Panc1 (cell line): Measurements from ENCODE around the gene C17orf50. TPM values are rescaled to one million over a fixed set of nuclear protein-coding genes. Genes with fewer than 3 reads are reported as not detected.

Experiments
- ATAC-seq: fragments of 200-7000 bp; cut with Tn5 transposase; 2 replicates; pipeline ENCODE4 v1.9.1; 2020; ENCODE audit warnings: mild to moderate bottlenecking, moderate library complexity
- BruUV-seq: library from RNA; stranded (reverse); fragments of 400-500 nt; replicated peaks from 2 replicates; lab custom pipeline; 2021; lab: Mats Ljungman, UMichigan
- CTCF ChIA-PET: fragments of 300-600 bp; sonication (Branson Sonifier 250); formaldehyde crosslinking; loops from one replicate; lab custom pipeline; 2022; ENCODE audit warnings: antibody characterized with exemption; lab: Charles Lee
- POLR2A ChIA-PET: fragments of 300-600 bp; sonication (Branson Sonifier 250); formaldehyde crosslinking; loops from one replicate; lab custom pipeline; 2022; ENCODE audit warnings: antibody characterized with exemption; lab: Charles Lee
- DNase-seq: peaks from one replicate; pipeline ENCODE4 v3.0.0-alpha.2; 2010; ENCODE audit warnings: low read depth, low spot score
- H3K27ac ChIP-seq: 2 replicates; pipeline ENCODE4 v1.5.1; 2011; ENCODE audit warnings: mild to moderate bottlenecking, low read length, inconsistent platforms
- H3K27me3 ChIP-seq: fragments of 200-500 bp; sonication (Bioruptor generic); 2 replicates; pipeline ENCODE4 v1.6.0; 2014; ENCODE audit warnings: low read length, inconsistent platforms; ENCODE audit not compliant: control insufficient read depth, insufficient read depth
- H3K36me3 ChIP-seq: fragments of 200-500 bp; sonication (Bioruptor generic); 2 replicates; pipeline ENCODE4 v1.5.1; 2014; ENCODE audit warnings: inconsistent platforms, mild to moderate bottlenecking, low read length, moderate library complexity; ENCODE audit not compliant: control insufficient read depth, insufficient read depth
- H3K4me1 ChIP-seq: 2 replicates; pipeline ENCODE4 v1.5.1; 2011; ENCODE audit warnings: inconsistent platforms, mild to moderate bottlenecking, low read length, moderate library complexity; ENCODE audit not compliant: control insufficient read depth, insufficient read depth
- H3K4me3 ChIP-seq, 2 experiments: 2 replicates each; pipeline ENCODE4 v1.5.1; 2011 to 2012; ENCODE audit warnings: low read depth in 2 of 2, low read length in 2 of 2, mild to moderate bottlenecking in 2 of 2, inconsistent platforms in 1 of 2, moderate library complexity in 1 of 2
- H3K9me3 ChIP-seq: fragments of 200-500 bp; sonication (Bioruptor generic); 2 replicates; pipeline ENCODE4 v1.5.1; 2014; ENCODE audit warnings: low read depth, mild to moderate bottlenecking, inconsistent platforms, low read length, moderate library complexity; ENCODE audit not compliant: control insufficient read depth, insufficient read depth
- POLR2AphosphoS5 ChIP-seq: IDR thresholded peaks from 2 replicates; pipeline ENCODE4 v1.6.1; 2012; ENCODE audit warnings: mild to moderate bottlenecking, low read depth, low read length, moderate library complexity
- SIN3A ChIP-seq: IDR thresholded peaks from 2 replicates; pipeline ENCODE4 v1.6.1; 2012; ENCODE audit warnings: low read depth, mild to moderate bottlenecking, low read length, moderate library complexity, borderline replicate concordance; ENCODE audit not compliant: insufficient read depth
- TCF7L2 ChIP-seq: IDR thresholded peaks from 2 replicates; pipeline ENCODE4 v1.6.1; 2011; ENCODE audit warnings: mild to moderate bottlenecking, low read depth, low read length, inconsistent platforms
- in situ Hi-C: cut with HindIII; loops from 2 replicates; pipeline ENCODE4 v1.10.0; 2016; ENCODE audit warnings: low sequenced_read_pairs, low pct_unique_long_range_greater_than_20kb
- intact Hi-C: fragments of 100-400 bp; cut with micrococcal nuclease; formaldehyde crosslinking; loops from one replicate; pipeline ENCODE4 v1.10.0; 2022; ENCODE audit not compliant: unreplicated experiment
- total RNA-seq: library from RNA; stranded (reverse); gene quantifications from one replicate; pipeline ENCODE4 v1.2.1, GENCODE V29; 2021; ENCODE audit not compliant: unreplicated experiment
- TF ChIP-seq, protein P1 (sequence below), 2 experiments: IDR thresholded peaks; 2 replicates each; pipeline ENCODE4 v1.6.1; 2011 to 2012; ENCODE audit warnings: low read depth in 2 of 2, control low read depth in 1 of 2, low read length in 1 of 2, mild to moderate bottlenecking in 1 of 2, moderate library complexity in 1 of 2; ENCODE audit not compliant: insufficient read depth in 1 of 2
- TF ChIP-seq, protein P2 (sequence below): fragments of 450-650 bp; IDR thresholded peaks from 2 replicates; pipeline ENCODE4 v1.5.1; 2017; ENCODE audit warnings: mild to moderate bottlenecking

Gene C17orf50
- total RNA-seq, 1 experiment from 2014 or later: not detected

GRCh38 chr17:35799942-35800341, 39.3 kb downstream of the C17orf50 start:
- no peak overlapping the region for H3K27ac ChIP-seq
- no peak for TF ChIP-seq POLR2AphosphoS5
- no peak for TF ChIP-seq SIN3A
- TF ChIP-seq, protein P1, sequence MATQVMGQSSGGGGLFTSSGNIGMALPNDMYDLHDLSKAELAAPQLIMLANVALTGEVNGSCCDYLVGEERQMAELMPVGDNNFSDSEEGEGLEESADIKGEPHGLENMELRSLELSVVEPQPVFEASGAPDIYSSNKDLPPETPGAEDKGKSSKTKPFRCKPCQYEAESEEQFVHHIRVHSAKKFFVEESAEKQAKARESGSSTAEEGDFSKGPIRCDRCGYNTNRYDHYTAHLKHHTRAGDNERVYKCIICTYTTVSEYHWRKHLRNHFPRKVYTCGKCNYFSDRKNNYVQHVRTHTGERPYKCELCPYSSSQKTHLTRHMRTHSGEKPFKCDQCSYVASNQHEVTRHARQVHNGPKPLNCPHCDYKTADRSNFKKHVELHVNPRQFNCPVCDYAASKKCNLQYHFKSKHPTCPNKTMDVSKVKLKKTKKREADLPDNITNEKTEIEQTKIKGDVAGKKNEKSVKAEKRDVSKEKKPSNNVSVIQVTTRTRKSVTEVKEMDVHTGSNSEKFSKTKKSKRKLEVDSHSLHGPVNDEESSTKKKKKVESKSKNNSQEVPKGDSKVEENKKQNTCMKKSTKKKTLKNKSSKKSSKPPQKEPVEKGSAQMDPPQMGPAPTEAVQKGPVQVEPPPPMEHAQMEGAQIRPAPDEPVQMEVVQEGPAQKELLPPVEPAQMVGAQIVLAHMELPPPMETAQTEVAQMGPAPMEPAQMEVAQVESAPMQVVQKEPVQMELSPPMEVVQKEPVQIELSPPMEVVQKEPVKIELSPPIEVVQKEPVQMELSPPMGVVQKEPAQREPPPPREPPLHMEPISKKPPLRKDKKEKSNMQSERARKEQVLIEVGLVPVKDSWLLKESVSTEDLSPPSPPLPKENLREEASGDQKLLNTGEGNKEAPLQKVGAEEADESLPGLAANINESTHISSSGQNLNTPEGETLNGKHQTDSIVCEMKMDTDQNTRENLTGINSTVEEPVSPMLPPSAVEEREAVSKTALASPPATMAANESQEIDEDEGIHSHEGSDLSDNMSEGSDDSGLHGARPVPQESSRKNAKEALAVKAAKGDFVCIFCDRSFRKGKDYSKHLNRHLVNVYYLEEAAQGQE (IDR thresholded peaks at IDR 0.05; ENCODE audit: insufficient read depth in 1 of 2, low read depth in 2 of 2, low read length in 1 of 2): no peak
- TF ChIP-seq, protein P2, sequence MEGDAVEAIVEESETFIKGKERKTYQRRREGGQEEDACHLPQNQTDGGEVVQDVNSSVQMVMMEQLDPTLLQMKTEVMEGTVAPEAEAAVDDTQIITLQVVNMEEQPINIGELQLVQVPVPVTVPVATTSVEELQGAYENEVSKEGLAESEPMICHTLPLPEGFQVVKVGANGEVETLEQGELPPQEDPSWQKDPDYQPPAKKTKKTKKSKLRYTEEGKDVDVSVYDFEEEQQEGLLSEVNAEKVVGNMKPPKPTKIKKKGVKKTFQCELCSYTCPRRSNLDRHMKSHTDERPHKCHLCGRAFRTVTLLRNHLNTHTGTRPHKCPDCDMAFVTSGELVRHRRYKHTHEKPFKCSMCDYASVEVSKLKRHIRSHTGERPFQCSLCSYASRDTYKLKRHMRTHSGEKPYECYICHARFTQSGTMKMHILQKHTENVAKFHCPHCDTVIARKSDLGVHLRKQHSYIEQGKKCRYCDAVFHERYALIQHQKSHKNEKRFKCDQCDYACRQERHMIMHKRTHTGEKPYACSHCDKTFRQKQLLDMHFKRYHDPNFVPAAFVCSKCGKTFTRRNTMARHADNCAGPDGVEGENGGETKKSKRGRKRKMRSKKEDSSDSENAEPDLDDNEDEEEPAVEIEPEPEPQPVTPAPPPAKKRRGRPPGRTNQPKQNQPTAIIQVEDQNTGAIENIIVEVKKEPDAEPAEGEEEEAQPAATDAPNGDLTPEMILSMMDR: no peak
- in situ Hi-C loops (no loop called here), intact Hi-C loops (no loop called here)
- peaks cover 12% of the 10 kb centered on the region for H3K27me3 ChIP-seq
- no peak overlapping the region for H3K4me3 ChIP-seq
- H3K36me3 ChIP-seq: no peaks in the 10 kb centered on the region
- POLR2A ChIA-PET: no interaction called here
- CTCF ChIA-PET: interaction anchor here (1.0 to 2.3 kb wide), 2 partner anchors 15 to 36 kb away, joined by 3 to 7 read pairs; no protein-coding TSS in a partner anchor
- DNase-seq: no peak
- no peak for ATAC-seq
- H3K4me1 ChIP-seq: peaks cover 5% of the 10 kb centered on the region; the same call in 1 of the 2 replicates
- BruUV-seq: no TSS peak
- no peaks in the 10 kb centered on the region for H3K9me3 ChIP-seq

GRCh38 chr17:35801583-35802224, 41.0 kb downstream of the C17orf50 start:
- ChIA-PET POLR2A (no interaction called here), CTCF (interaction anchor here (0.5 kb wide), 1 partner anchor 119 kb away, joined by 3 read pairs; no protein-coding TSS in a partner anchor)
- intact Hi-C loops: no loop called here
- H3K4me1 ChIP-seq: no peaks in the 10 kb centered on the region
- no peaks in the 10 kb centered on the region for H3K9me3 ChIP-seq
- in situ Hi-C loops: no loop called here
- no peak for TF ChIP-seq SIN3A
- TF ChIP-seq, protein P2: no peak
- no peak for TF ChIP-seq POLR2AphosphoS5
- no peak for TF ChIP-seq TCF7L2
- TF ChIP-seq, protein P1 (IDR thresholded peaks at IDR 0.05; ENCODE audit: insufficient read depth in 1 of 2, low read depth in 2 of 2, low read length in 1 of 2): no peak
- no peak overlapping the region for H3K27ac ChIP-seq
- H3K4me3 ChIP-seq: no peak overlapping the region
- ATAC-seq (no peak), DNase-seq (no peak)
- BruUV-seq: no TSS peak
- no peaks in the 10 kb centered on the region for H3K36me3 ChIP-seq
- peaks cover 2% of the 10 kb centered on the region; the same call in 1 of the 2 replicates for H3K27me3 ChIP-seq
